Uterus (tissue), 2 donors: ENCODE data around the gene ITCH.

Source experiments
- CTCF ChIP-seq, 4 experiments: fragments of 200-600 bp in 2 of 4; fragments of 450-650 bp in 2 of 4; sonication (generic) in 2 of 4; IDR thresholded peaks; one replicate each; pipeline ENCODE4 v1.5.1; 2016 to 2019; ENCODE audit warnings: antibody characterized with exemption in 4 of 4, mild to moderate bottlenecking in 2 of 4, moderate library complexity in 1 of 4
- POLR2A ChIP-seq, 2 donors: fragments of 450-650 bp; IDR thresholded peaks; one replicate each; pipeline ENCODE4 v1.6.1; 2016; ENCODE audit warnings: antibody characterized with exemption in 2 of 2, mild to moderate bottlenecking in 1 of 2, moderate library complexity in 1 of 2

- TF ChIP-seq POLR2A (IDR thresholded peaks at IDR 0.05) (no peak), CTCF (IDR thresholded peaks at IDR 0.05) (no peak)
Observed at GRCh38 chr20:34500823-34501222, 137.8 kb downstream of the ITCH start.
